ENCODE data around the gene MAPK1IP1L. TPM values are rescaled to one million over a fixed set of nuclear protein-coding genes. Genes with fewer than 3 reads are reported as not detected.

The MAPK1IP1L gene
- total RNA-seq, 1 experiment from 2014 or later: 73.9 TPM

DNA sequence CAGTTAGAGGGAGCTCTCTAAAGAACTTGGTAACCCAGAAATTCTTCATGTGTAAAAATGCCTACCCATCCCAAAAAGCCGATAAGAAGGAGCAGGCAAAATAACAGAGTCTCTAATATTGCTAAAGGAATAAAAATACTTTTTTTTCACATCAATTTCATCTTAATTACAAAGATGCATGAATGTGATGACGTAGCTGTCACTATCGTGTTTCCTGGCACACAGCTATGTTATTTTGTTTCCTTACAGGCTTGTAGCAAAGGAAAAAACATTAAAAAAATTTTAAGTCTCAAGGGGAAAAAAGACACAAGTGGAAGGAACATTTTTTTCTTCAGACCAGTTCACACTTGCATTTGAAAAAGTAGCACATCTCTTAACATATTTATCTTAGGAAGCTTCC lies 67.3 kb downstream of the MAPK1IP1L start:
- Histone ChIP-seq H4K20me1 (ENCODE audit: low read length) (no peaks in the 10 kb centered on the region), H3K4me2 (ENCODE audit: low read length) (no peak overlapping the region), H3K4me3 (ENCODE audit: low read length) (no peak overlapping the region), H3K79me2 (ENCODE audit: low read length) (no peaks in the 10 kb centered on the region), H3K36me3 (ENCODE audit: low read depth, low read length) (no peaks in the 10 kb centered on the region), H3K9me3 (ENCODE audit: low read length) (no peaks in the 10 kb centered on the region), H3K27ac (ENCODE audit: low read length) (no peak overlapping the region), H2AFZ (ENCODE audit: low read length) (no peak overlapping the region), H3K9ac (ENCODE audit: low read length) (no peak overlapping the region), H3K4me1 (ENCODE audit: insufficient read depth, low read length) (peaks cover 22% of the 10 kb centered on the region), H3K27me3 (ENCODE audit: low read length) (no peaks in the 10 kb centered on the region), H3K9me2 (replicated peaks; ENCODE audit: low read length) (no peaks in the 10 kb centered on the region), H3F3A (ENCODE audit: low read length, unreplicated experiment) (no peaks in the 10 kb centered on the region)
- TF ChIP-seq EZH2 (IDR thresholded peaks at IDR 0.05; ENCODE audit: low read length, unreplicated experiment): no peak
- TF ChIP-seq EZH2phosphoT487 (IDR thresholded peaks at IDR 0.05; ENCODE audit: borderline replicate concordance, low read length): no peak
- CTCF ChIA-PET: no interaction called here
- ATAC-seq (no peak), DNase-seq (no peak)
- BruUV-seq (replicated peaks): no TSS peak
- POLR2A ChIA-PET (ENCODE audit: unreplicated experiment): interaction anchor here (0.5 kb wide), 1 partner anchor 609 kb away, joined by 4 read pairs; the partner anchor contains the start of gene CGRRF1
- intact Hi-C loops (cut with micrococcal nuclease): no loop called here

Other genes starting within 250 kb of the MAPK1IP1L start
- gene GCH1, start 148.8 kb upstream of the MAPK1IP1L start, total RNA-seq (2014; rRNA removed): 26.6 and 26.9 TPM in 2 replicates
- gene WDHD1, start 24.5 kb upstream of the MAPK1IP1L start, total RNA-seq (2014; rRNA removed): 45.9 and 47.1 TPM in 2 replicates
- 21.9 and 22.5 TPM in 2 replicates for gene SOCS4, start 24.4 kb upstream of the MAPK1IP1L start, total RNA-seq (2014; rRNA removed)
- 317 and 333 TPM in 2 replicates for gene LGALS3, start 77.6 kb downstream of the MAPK1IP1L start, total RNA-seq (2014; rRNA removed)
- gene DLGAP5, start 139.9 kb downstream of the MAPK1IP1L start, total RNA-seq (2014; rRNA removed): 94.1 and 97.9 TPM in 2 replicates
- gene FBXO34, start 219.8 kb downstream of the MAPK1IP1L start, total RNA-seq (2014; rRNA removed): 33.6 and 35.9 TPM in 2 replicates

Measured in PC-3 (cell line).